ENCODE measurements around the gene MCCD1.
A peak's percentile ranks its signal among the peaks of the same experiment; 100 is the strongest.

The MCCD1 gene

GRCh38 chr6:31541658-31542521 is 13.1 kb downstream of the MCCD1 start, which contains the start of gene DDX39B:
TSS of gene DDX39B (minus strand) at chr6:31542003. CDS start at chr6:31540532, 1,471 bp downstream.
- ChIA-PET POLR2A (interaction anchor here (0.6 to 4.2 kb wide), 52 partner anchors 8 to 1430 kb away, joined by 3 to 112 read pairs (median 5); partner anchors contain the start of genes ATF6B, BAG6, C6orf47 and GPANK1), CTCF (interaction anchor here (0.6 to 13.9 kb wide), 11 partner anchors 9 to 413 kb away, joined by 3 to 431 read pairs (median 4); partner anchors contain the start of genes LST1, LTB, MCCD1 and NCR3)
- peaks cover 14% of the 10 kb centered on the region for H3K4me1 ChIP-seq (ENCODE audit: control insufficient read depth, insufficient read depth, low read length)
- peaks cover 39 to 43% of the 10 kb centered on the region in 2 experiments for H3K36me3 ChIP-seq (ENCODE audit: control insufficient read depth in 2 of 2, insufficient read depth in 1 of 2, low read length in 2 of 2)
- H3K27ac ChIP-seq (ENCODE audit: extremely low read depth, low read depth, low read length): peak within 1 kb of the TSS; percentile 100
- H3K4me3 ChIP-seq (ENCODE audit: low read depth, low read length): peak within 1 kb of the TSS; percentile 64
- no peaks in the 10 kb centered on the region for H3K9me3 ChIP-seq (ENCODE audit: control insufficient read depth, insufficient read depth, low read depth, low read length)
- TF ChIP-seq ZNF24 (tag by site-specific recombination; IDR thresholded peaks at IDR 0.05) (peak; percentile 44), ZNF112 (tag by site-specific recombination; IDR thresholded peaks at IDR 0.05) (no peak), ZNF544 (tag by site-specific recombination; IDR thresholded peaks at IDR 0.05) (no peak), GLI4 (tag by site-specific recombination; IDR thresholded peaks at IDR 0.05) (peak; percentile 96), SP3 (tag by site-specific recombination; IDR thresholded peaks at IDR 0.05) (peak; percentile 64), ZBTB7A (tag by site-specific recombination; IDR thresholded peaks at IDR 0.05; ENCODE audit: low read depth) (peak; percentile 17; the same call in 1 of the 2 replicates), ZNF747 (tag by site-specific recombination; IDR thresholded peaks at IDR 0.05) (no peak), PRDM4 (tag by site-specific recombination; IDR thresholded peaks at IDR 0.05) (peak; percentile 7; the same call in 1 of the 2 replicates), ZNF324 (tag by site-specific recombination; IDR thresholded peaks at IDR 0.05) (peak; percentile 88), YY2 (tag by site-specific recombination; IDR thresholded peaks at IDR 0.05) (peak; percentile 90), SCRT2 (tag by site-specific recombination; IDR thresholded peaks at IDR 0.05) (peak; percentile 79), KLF17 (tag by site-specific recombination; IDR thresholded peaks at IDR 0.05) (no peak; the same call in none of the 2 replicates), ZNF426 (tag by site-specific recombination; IDR thresholded peaks at IDR 0.05) (no peak), ZSCAN23 (tag by site-specific recombination; IDR thresholded peaks at IDR 0.05) (0 out of 2 replicates have a peak, but pooled peaks have one; percentile 65), ZNF785 (tag by site-specific recombination; IDR thresholded peaks at IDR 0.05) (peak; percentile 47; the same call in 1 of the 2 replicates), HOXA7 (CRISPR knock-in tag; IDR thresholded peaks at IDR 0.05; ENCODE audit: borderline replicate concordance) (no peak), ZNF473 (tag by site-specific recombination; IDR thresholded peaks at IDR 0.05) (no peak), KLF1 (tag by site-specific recombination; IDR thresholded peaks at IDR 0.05) (no peak), ZEB2 (tag by site-specific recombination; IDR thresholded peaks at IDR 0.05) (peak; percentile 91), ZNF571 (tag by site-specific recombination; IDR thresholded peaks at IDR 0.05) (no peak), ZSCAN16 (tag by site-specific recombination; IDR thresholded peaks at IDR 0.05) (no peak), YY1 (tag by site-specific recombination; IDR thresholded peaks at IDR 0.05) (peak; percentile 99), ZNF449 (tag by site-specific recombination; IDR thresholded peaks at IDR 0.05) (0 out of 2 replicates have a peak, but pooled peaks have one; percentile 28), ZNF132 (tag by site-specific recombination; IDR thresholded peaks at IDR 0.05; ENCODE audit: borderline replicate concordance) (no peak), ZBTB8A (tag by site-specific recombination; IDR thresholded peaks at IDR 0.05) (peak; percentile 54; the same call in 1 of the 2 replicates), ZNF169 (tag by site-specific recombination; IDR thresholded peaks at IDR 0.05) (no peak), OVOL3 (tag by site-specific recombination; IDR thresholded peaks at IDR 0.05) (no peak; the same call in 1 of the 2 replicates), ATF2 (tag by site-specific recombination; IDR thresholded peaks at IDR 0.05; ENCODE audit: low read depth) (no peak), ZNF596 (tag by site-specific recombination; IDR thresholded peaks at IDR 0.05) (no peak), ZFP3 (tag by site-specific recombination; IDR thresholded peaks at IDR 0.05; ENCODE audit: low read depth) (no peak), ZNF830 (tag by site-specific recombination; IDR thresholded peaks at IDR 0.05; ENCODE audit: low read depth) (no peak), KLF7 (tag by site-specific recombination; IDR thresholded peaks at IDR 0.05; ENCODE audit: borderline replicate concordance) (no peak), ZNF114 (tag by site-specific recombination; IDR thresholded peaks at IDR 0.05) (no peak)
